Thyroid gland (tissue), 4 donors: ENCODE measurements around the gene SYT9.

Experiments
- POLR2A ChIP-seq, 2 donors: fragments of 450-650 bp; IDR thresholded peaks; one replicate each; pipeline ENCODE4 v1.6.1; 2017; ENCODE audit warnings: antibody characterized with exemption in 2 of 2, mild to moderate bottlenecking in 2 of 2, moderate library complexity in 1 of 2
- TF ChIP-seq, protein P1 (sequence below), 6 experiments: fragments of 200-600 bp in 3 of 6; fragments of 450-650 bp in 3 of 6; sonication (generic) in 3 of 6; IDR thresholded peaks; one replicate each; pipeline ENCODE4 v1.5.1; 2016 to 2019; ENCODE audit warnings: antibody characterized with exemption in 6 of 6, mild to moderate bottlenecking in 2 of 6, inconsistent platforms in 1 of 6, moderate library complexity in 1 of 6

DNA sequence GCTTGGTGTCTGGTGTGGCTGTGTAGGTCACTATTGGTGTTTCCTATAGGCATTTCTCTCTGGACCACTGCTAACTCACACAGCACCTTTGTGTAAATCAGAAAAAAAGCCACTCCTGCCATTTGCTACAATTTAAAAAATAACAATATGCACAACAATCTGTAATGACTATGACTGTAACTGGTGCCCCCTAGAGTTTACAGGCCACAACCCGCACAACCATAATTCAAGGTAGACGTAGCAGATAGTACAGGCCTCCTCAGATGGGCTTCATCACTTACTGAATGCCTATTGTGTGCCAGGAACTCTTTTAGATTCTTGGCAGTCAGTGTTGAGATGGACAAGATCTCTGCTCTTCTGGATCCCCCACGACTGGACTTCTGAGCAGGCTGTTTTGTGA lies 47.7 kb downstream of the SYT9 start:
- TF ChIP-seq, protein P1, sequence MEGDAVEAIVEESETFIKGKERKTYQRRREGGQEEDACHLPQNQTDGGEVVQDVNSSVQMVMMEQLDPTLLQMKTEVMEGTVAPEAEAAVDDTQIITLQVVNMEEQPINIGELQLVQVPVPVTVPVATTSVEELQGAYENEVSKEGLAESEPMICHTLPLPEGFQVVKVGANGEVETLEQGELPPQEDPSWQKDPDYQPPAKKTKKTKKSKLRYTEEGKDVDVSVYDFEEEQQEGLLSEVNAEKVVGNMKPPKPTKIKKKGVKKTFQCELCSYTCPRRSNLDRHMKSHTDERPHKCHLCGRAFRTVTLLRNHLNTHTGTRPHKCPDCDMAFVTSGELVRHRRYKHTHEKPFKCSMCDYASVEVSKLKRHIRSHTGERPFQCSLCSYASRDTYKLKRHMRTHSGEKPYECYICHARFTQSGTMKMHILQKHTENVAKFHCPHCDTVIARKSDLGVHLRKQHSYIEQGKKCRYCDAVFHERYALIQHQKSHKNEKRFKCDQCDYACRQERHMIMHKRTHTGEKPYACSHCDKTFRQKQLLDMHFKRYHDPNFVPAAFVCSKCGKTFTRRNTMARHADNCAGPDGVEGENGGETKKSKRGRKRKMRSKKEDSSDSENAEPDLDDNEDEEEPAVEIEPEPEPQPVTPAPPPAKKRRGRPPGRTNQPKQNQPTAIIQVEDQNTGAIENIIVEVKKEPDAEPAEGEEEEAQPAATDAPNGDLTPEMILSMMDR (IDR thresholded peaks at IDR 0.05) = no peak
- no peak for TF ChIP-seq POLR2A (IDR thresholded peaks at IDR 0.05)
